IMR-90 (cell line): ENCODE data around the gene OSMR. TPM values are rescaled to one million over a fixed set of nuclear protein-coding genes. Genes with fewer than 3 reads are reported as not detected.

ENCODE experiments used
- ATAC-seq: fragments of 200-7000 bp; cut with Tn5 transposase; 2 replicates; pipeline ENCODE4 v1.9.1; 2020; ENCODE audit warnings: low read depth, mild to moderate bottlenecking, moderate library complexity
- BruUV-seq: library from RNA; stranded (reverse); fragments of 400-500 nt; replicated peaks from 2 replicates; lab custom pipeline; 2021; lab: Mats Ljungman, UMichigan
- CTCF ChIA-PET: fragments of 300-600 bp; formaldehyde crosslinking; extraction: SDS; loops from one replicate; lab custom pipeline; 2021; ENCODE audit warnings: antibody characterized with exemption; lab: Yijun Ruan, JAX
- POLR2A ChIA-PET: fragments of 300-600 bp; sonication (Branson Sonifier 250); formaldehyde crosslinking; loops from one replicate; lab custom pipeline; 2022; ENCODE audit warnings: antibody characterized with exemption; ENCODE audit not compliant: unreplicated experiment; lab: Charles Lee
- DNase-seq: peaks from one replicate; pipeline ENCODE4 v3.0.0; 2013
- H2AFZ ChIP-seq: replicated peaks from 2 replicates; pipeline ENCODE3; 2013; ENCODE audit warnings: low read length, mild to moderate bottlenecking; ENCODE audit not compliant: poor library complexity
- H2AK5ac ChIP-seq: 2 replicates; pipeline ENCODE4 v1.6.1; 2013; ENCODE audit warnings: low read depth, low read length, inconsistent platforms
- H2AK9ac ChIP-seq: replicated peaks from 2 replicates; pipeline ENCODE3; 2013; ENCODE audit warnings: mild to moderate bottlenecking, low read depth, low read length, moderate library complexity; ENCODE audit not compliant: poor library complexity
- H2BK120ac ChIP-seq: 2 replicates; pipeline ENCODE4 v1.6.1; 2013; ENCODE audit warnings: low read depth, low read length, inconsistent platforms
- H2BK15ac ChIP-seq: 3 replicates; pipeline ENCODE4 v1.6.1; 2013; ENCODE audit warnings: low read depth, low read length, inconsistent platforms
- H2BK20ac ChIP-seq: 2 replicates; pipeline ENCODE4 v1.6.1; 2013; ENCODE audit warnings: low read depth, mild to moderate bottlenecking, inconsistent platforms, low read length, moderate library complexity
- H2BK5ac ChIP-seq: 2 replicates; pipeline ENCODE4 v1.6.1; 2013; ENCODE audit warnings: mild to moderate bottlenecking, low read depth, low read length, inconsistent platforms; ENCODE audit not compliant: poor library complexity, severe bottlenecking
- H3K14ac ChIP-seq: replicated peaks from 2 replicates; pipeline ENCODE4 v1.6.1; 2013; ENCODE audit warnings: low read depth, low read length, inconsistent platforms
- H3K18ac ChIP-seq: 2 replicates; pipeline ENCODE4 v1.6.1; 2013; ENCODE audit warnings: low read depth, low read length, control low read depth
- H3K23ac ChIP-seq: 2 replicates; pipeline ENCODE4 v1.6.1; 2013; ENCODE audit warnings: low read depth, low read length, inconsistent platforms
- H3K27ac ChIP-seq: 2 replicates; pipeline ENCODE4 v1.5.1; 2013; ENCODE audit warnings: mild to moderate bottlenecking, control low read depth, low read length; ENCODE audit not compliant: insufficient read depth
- H3K27me3 ChIP-seq: 2 replicates; pipeline ENCODE4 v1.6.1; 2013; ENCODE audit warnings: low read length; ENCODE audit not compliant: control insufficient read depth, insufficient read depth
- H3K36me3 ChIP-seq: 2 replicates; pipeline ENCODE4 v1.6.1; 2013; ENCODE audit warnings: low read length, mixed read lengths; ENCODE audit not compliant: control insufficient read depth, insufficient read depth
- H3K4ac ChIP-seq: 2 replicates; pipeline ENCODE4 v1.6.1; 2013; ENCODE audit warnings: low read depth, low read length, inconsistent platforms
- H3K4me1 ChIP-seq: 2 replicates; pipeline ENCODE4 v1.6.1; 2013; ENCODE audit warnings: low read length, mixed read lengths; ENCODE audit not compliant: control insufficient read depth, insufficient read depth
- H3K4me2 ChIP-seq: 2 replicates; pipeline ENCODE4 v1.6.1; 2013; ENCODE audit warnings: low read depth, mild to moderate bottlenecking, control low read depth, low read length, moderate library complexity
- H3K4me3 ChIP-seq: 2 replicates; pipeline ENCODE4 v1.5.1; 2013; ENCODE audit warnings: low read depth, mild to moderate bottlenecking, control low read depth, low read length, moderate library complexity; ENCODE audit not compliant: insufficient read depth
- H3K56ac ChIP-seq: 2 replicates; pipeline ENCODE4 v1.6.1; 2013; ENCODE audit warnings: low read length, inconsistent platforms; ENCODE audit not compliant: insufficient read depth; ENCODE audit errors: extremely low read depth
- H3K79me1 ChIP-seq, 2 experiments: 2 replicates each; pipeline ENCODE4 v1.6.1; 2013; ENCODE audit warnings: low read length in 2 of 2, inconsistent platforms in 1 of 2, low read depth in 1 of 2
- H3K9ac ChIP-seq: 2 replicates; pipeline ENCODE4 v1.6.1; 2013; ENCODE audit warnings: low read depth, low read length, control low read depth
- H3K9me1 ChIP-seq: 2 replicates; pipeline ENCODE4 v1.6.1; 2013; ENCODE audit warnings: low read length, inconsistent platforms; ENCODE audit not compliant: insufficient read depth
- H3K9me3 ChIP-seq: 2 replicates; pipeline ENCODE4 v1.6.1; 2013; ENCODE audit warnings: low read length; ENCODE audit not compliant: control insufficient read depth, insufficient read depth
- H4K20me1 ChIP-seq: 2 replicates; pipeline ENCODE4 v1.6.1; 2013; ENCODE audit warnings: low read length, inconsistent platforms; ENCODE audit not compliant: insufficient read depth
- H4K5ac ChIP-seq: 2 replicates; pipeline ENCODE4 v1.6.1; 2013; ENCODE audit warnings: mild to moderate bottlenecking, low read depth, low read length, control low read depth
- H4K8ac ChIP-seq, 2 experiments: 2 replicates each; pipeline ENCODE4 v1.6.1; 2013; ENCODE audit warnings: low read depth in 2 of 2, low read length in 2 of 2, control low read depth in 1 of 2, inconsistent platforms in 1 of 2
- H4K91ac ChIP-seq: 2 replicates; pipeline ENCODE4 v1.6.1; 2013; ENCODE audit warnings: low read depth, low read length, inconsistent platforms; ENCODE audit not compliant: insufficient read depth
- BHLHE40 ChIP-seq: fragments of 150-350 bp; IDR thresholded peaks from 2 replicates; pipeline ENCODE4 v1.6.1; 2016; ENCODE audit warnings: mild to moderate bottlenecking, low read depth, low read length
- CEBPB ChIP-seq: IDR thresholded peaks from 2 replicates; pipeline ENCODE4 v1.6.1; 2012; ENCODE audit warnings: low read depth, low read length, improper control_type of control experiment
- FOS ChIP-seq: fragments of 150-350 bp; IDR thresholded peaks from 2 replicates; pipeline ENCODE4 v1.6.1; 2016; ENCODE audit warnings: low read depth, low read length
- MAFK ChIP-seq: IDR thresholded peaks from 2 replicates; pipeline ENCODE4 v1.6.1; 2012; ENCODE audit warnings: low read depth, low read length, improper control_type of control experiment
- MAZ ChIP-seq: IDR thresholded peaks from 2 replicates; pipeline ENCODE4 v1.6.1; 2012; ENCODE audit warnings: low read depth, mild to moderate bottlenecking, low read length, improper control_type of control experiment, moderate library complexity, borderline replicate concordance
- MXI1 ChIP-seq: IDR thresholded peaks from 2 replicates; pipeline ENCODE4 v1.6.1; 2012; ENCODE audit warnings: low read depth, mild to moderate bottlenecking, low read length, moderate library complexity, borderline replicate concordance
- NFE2L2 ChIP-seq: fragments of 150-350 bp; IDR thresholded peaks from 2 replicates; pipeline ENCODE4 v1.6.1; 2016; ENCODE audit warnings: low read depth, mild to moderate bottlenecking, low read length
- POLR2A ChIP-seq: IDR thresholded peaks from 2 replicates; pipeline ENCODE4 v1.6.1; 2012; ENCODE audit warnings: mild to moderate bottlenecking, low read depth, low read length
- RAD21 ChIP-seq: IDR thresholded peaks from 2 replicates; pipeline ENCODE4 v1.6.1; 2012; ENCODE audit warnings: low read length, improper control_type of control experiment
- RCOR1 ChIP-seq: IDR thresholded peaks from 2 replicates; pipeline ENCODE4 v1.6.1; 2012; ENCODE audit warnings: mild to moderate bottlenecking, low read length, improper control_type of control experiment; ENCODE audit not compliant: insufficient replicate concordance
- RFX5 ChIP-seq: IDR thresholded peaks from 2 replicates; pipeline ENCODE4 v1.8.0; 2012; ENCODE audit warnings: low read depth, mild to moderate bottlenecking, low read length, moderate library complexity
- SMC3 ChIP-seq: fragments of 150-350 bp; IDR thresholded peaks from 2 replicates; pipeline ENCODE4 v1.6.1; 2016; ENCODE audit warnings: low read depth, mild to moderate bottlenecking, antibody characterized with exemption, low read length, moderate library complexity
- USF2 ChIP-seq: fragments of 150-350 bp; IDR thresholded peaks from 2 replicates; pipeline ENCODE4 v1.6.1; 2017; ENCODE audit warnings: mild to moderate bottlenecking, antibody characterized with exemption, low read length, low read depth
- WGBS, 2 experiments: methylation state at CpG; one replicate each; pipeline versions ENCODE4 v1.1.5 to v1.1.7; 2013; ENCODE audit warnings: missing lambda C conversion rate in 2 of 2; ENCODE audit not compliant: insufficient read length in 1 of 2; ENCODE audit errors: extremely low coverage in 2 of 2; 5-methylcytosine and 5-hydroxymethylcytosine counted together
- dilution Hi-C: fragments of 300-500 bp; cut with HindIII; formaldehyde crosslinking; loops from one replicate; pipeline ENCODE4 v1.14.3; 2018; ENCODE audit warnings: low sequenced_read_pairs; ENCODE audit not compliant: unreplicated experiment
- in situ Hi-C: fragments of 300-500 bp; cut with MboI; formaldehyde crosslinking; loops from 3 replicates; pipeline ENCODE4 v1.14.3; 2019; ENCODE audit warnings: low sequenced_read_pairs, inconsistent platforms, mixed read lengths
- intact Hi-C: fragments of 100-400 bp; cut with micrococcal nuclease; formaldehyde crosslinking; loops from 2 replicates; pipeline ENCODE4 v1.10.0; 2022
- polyA plus RNA-seq, 3 experiments: library from polyadenylated mRNA; depleted of rRNA; stranded (reverse); fragments of >200 nt; gene quantifications; 2 replicates each; pipeline ENCODE4 v1.2.3, GENCODE V29; 2012; ENCODE audit warnings: low replicate concordance in 1 of 3
- total RNA-seq: library from RNA; depleted of rRNA; stranded (reverse); fragments of >200 nt; gene quantifications from 2 replicates; pipeline ENCODE4 v1.2.3, GENCODE V29; 2012
- TF ChIP-seq, protein P1 (sequence below): conservative IDR thresholded peaks from 2 replicates; pipeline ENCODE4 v1.5.1; 2012; ENCODE audit warnings: mild to moderate bottlenecking, low read depth, low read length, improper control_type of control experiment
- TF ChIP-seq, protein P2 (sequence below): fragments of 150-350 bp; IDR thresholded peaks from 2 replicates; pipeline ENCODE4 v1.6.1; 2016; ENCODE audit warnings: low read depth, mild to moderate bottlenecking, low read length, moderate library complexity, borderline replicate concordance

OSMR gene
- total and polyA plus RNA-seq, 2 of the 4 experiments (the other 2 are of a cell fraction): 41.6 to 48.7 TPM

DNA sequence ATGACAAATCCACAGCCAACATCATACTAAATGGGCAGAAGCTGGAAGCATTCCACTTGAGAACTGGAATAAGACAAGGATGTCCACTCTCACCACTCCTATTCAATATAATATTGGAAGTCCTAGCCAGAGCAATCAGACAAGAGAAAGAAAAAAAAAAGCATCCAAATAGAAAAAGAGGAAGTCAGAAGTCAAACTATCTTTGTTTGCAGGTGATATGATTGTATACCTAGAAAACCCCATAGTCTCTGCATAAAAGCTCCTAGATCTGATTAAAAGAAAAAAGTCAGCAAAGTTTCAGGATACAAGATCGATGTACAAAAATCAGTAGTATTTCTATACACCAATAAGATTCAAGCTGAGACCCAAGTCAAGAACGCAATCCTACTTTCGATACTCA, 66.1 kb downstream of the OSMR start:
- Histone ChIP-seq H3K4me3 (no peak overlapping the region), H4K91ac (no peak overlapping the region), H3K18ac (no peak overlapping the region), H3K27me3 (no peaks in the 10 kb centered on the region), H4K8ac (no peak overlapping the region), H2BK120ac (no peak overlapping the region), H2BK15ac (no peak overlapping the region), H2AK5ac (no peak overlapping the region), H2AK9ac (no peak overlapping the region), H3K9me3 (peaks cover 4% of the 10 kb centered on the region), H3K23ac (no peak overlapping the region), H3K9me1 (peaks cover 7% of the 10 kb centered on the region), H3K14ac (no peak overlapping the region), H3K79me1 (peaks cover 7 to 12% of the 10 kb centered on the region in 2 experiments), H4K5ac (no peak overlapping the region), H3K4ac (no peak overlapping the region), H4K20me1 (no peaks in the 10 kb centered on the region), H3K4me2 (no peak overlapping the region), H3K56ac (no peak overlapping the region), H3K27ac (no peak overlapping the region), H3K36me3 (peaks cover 27% of the 10 kb centered on the region), H2BK5ac (no peak overlapping the region), H2BK20ac (no peak overlapping the region), H3K4me1 (no peaks in the 10 kb centered on the region), H2AFZ (no peak overlapping the region), H3K9ac (no peak overlapping the region)
- ChIA-PET CTCF (no interaction called here), POLR2A (interaction anchor here (0.6 kb wide), 1 partner anchor 496 kb away, joined by 4 read pairs; no protein-coding TSS in a partner anchor)
- in situ Hi-C loops (no loop called here), intact Hi-C loops (no loop called here), dilution Hi-C loops (no loop called here)
- ATAC-seq (no peak), DNase-seq (no peak)
- BruUV-seq: no TSS peak
- WGBS, 2 experiments: no CpG with 5 or more reads among the region's 3 CpGs
- TF ChIP-seq, protein P1, sequence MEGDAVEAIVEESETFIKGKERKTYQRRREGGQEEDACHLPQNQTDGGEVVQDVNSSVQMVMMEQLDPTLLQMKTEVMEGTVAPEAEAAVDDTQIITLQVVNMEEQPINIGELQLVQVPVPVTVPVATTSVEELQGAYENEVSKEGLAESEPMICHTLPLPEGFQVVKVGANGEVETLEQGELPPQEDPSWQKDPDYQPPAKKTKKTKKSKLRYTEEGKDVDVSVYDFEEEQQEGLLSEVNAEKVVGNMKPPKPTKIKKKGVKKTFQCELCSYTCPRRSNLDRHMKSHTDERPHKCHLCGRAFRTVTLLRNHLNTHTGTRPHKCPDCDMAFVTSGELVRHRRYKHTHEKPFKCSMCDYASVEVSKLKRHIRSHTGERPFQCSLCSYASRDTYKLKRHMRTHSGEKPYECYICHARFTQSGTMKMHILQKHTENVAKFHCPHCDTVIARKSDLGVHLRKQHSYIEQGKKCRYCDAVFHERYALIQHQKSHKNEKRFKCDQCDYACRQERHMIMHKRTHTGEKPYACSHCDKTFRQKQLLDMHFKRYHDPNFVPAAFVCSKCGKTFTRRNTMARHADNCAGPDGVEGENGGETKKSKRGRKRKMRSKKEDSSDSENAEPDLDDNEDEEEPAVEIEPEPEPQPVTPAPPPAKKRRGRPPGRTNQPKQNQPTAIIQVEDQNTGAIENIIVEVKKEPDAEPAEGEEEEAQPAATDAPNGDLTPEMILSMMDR: no peak
- TF ChIP-seq NFE2L2: no peak
- no peak for TF ChIP-seq MAZ
- TF ChIP-seq BHLHE40: no peak
- no peak for TF ChIP-seq CEBPB
- no peak for TF ChIP-seq POLR2A
- TF ChIP-seq RCOR1: no peak
- no peak for TF ChIP-seq RFX5
- no peak for TF ChIP-seq SMC3
- TF ChIP-seq RAD21: no peak
- TF ChIP-seq MAFK: no peak
- TF ChIP-seq MXI1: no peak
- TF ChIP-seq, protein P2, sequence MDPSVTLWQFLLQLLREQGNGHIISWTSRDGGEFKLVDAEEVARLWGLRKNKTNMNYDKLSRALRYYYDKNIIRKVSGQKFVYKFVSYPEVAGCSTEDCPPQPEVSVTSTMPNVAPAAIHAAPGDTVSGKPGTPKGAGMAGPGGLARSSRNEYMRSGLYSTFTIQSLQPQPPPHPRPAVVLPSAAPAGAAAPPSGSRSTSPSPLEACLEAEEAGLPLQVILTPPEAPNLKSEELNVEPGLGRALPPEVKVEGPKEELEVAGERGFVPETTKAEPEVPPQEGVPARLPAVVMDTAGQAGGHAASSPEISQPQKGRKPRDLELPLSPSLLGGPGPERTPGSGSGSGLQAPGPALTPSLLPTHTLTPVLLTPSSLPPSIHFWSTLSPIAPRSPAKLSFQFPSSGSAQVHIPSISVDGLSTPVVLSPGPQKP: no peak
- TF ChIP-seq FOS: no peak
- TF ChIP-seq USF2: no peak
